Measurements from ENCODE around the gene ZNF518B. TPM values are rescaled to one million over a fixed set of nuclear protein-coding genes. Genes with fewer than 3 reads are reported as not detected.

ZNF518B gene
- total RNA-seq, 1 experiment from 2014 or later = 38.7 TPM

DNA sequence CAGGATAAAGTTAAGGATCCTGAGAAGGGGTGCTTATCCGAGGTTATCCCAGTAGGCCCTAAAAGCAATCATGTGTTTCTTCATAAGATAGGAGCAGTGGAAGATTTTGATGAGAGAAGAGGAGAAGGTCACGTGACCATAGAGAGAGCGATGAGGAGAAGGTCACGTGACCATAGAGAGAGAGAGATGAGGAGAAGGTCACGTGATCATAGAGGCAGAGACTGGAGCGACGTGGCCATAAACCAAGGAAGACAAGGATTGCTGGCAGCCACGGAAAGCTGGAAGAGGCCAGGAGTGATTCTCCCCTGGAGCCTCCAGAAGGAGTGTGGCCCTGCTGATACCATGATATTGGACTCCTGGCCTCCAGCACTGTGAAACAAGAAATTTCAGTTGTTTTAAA, 38.4 kb upstream of the ZNF518B start:
- H4K20me1 ChIP-seq (ENCODE audit: insufficient read depth) = no peaks in the 10 kb centered on the region
- intact Hi-C loops (cut with micrococcal nuclease) = no loop called here
- no peak overlapping the region for H2AFZ ChIP-seq (ENCODE audit: low read depth, low read length, poor library complexity, severe bottlenecking)
- no peak overlapping the region for H3K27ac ChIP-seq (ENCODE audit: low read depth, low read length)
- H3K9ac ChIP-seq (ENCODE audit: low read length) = no peak overlapping the region
- no peaks in the 10 kb centered on the region for H3K9me3 ChIP-seq (ENCODE audit: control insufficient read depth in 1 of 2, insufficient read depth in 1 of 2, low read depth in 1 of 2, low read length in 2 of 2)
- no peaks in the 10 kb centered on the region for H3K36me3 ChIP-seq (ENCODE audit: control insufficient read depth in 1 of 2, insufficient read depth in 2 of 2, low read length in 2 of 2)
- no peaks in the 10 kb centered on the region for H3K4me1 ChIP-seq (ENCODE audit: control insufficient read depth in 1 of 2, insufficient read depth in 2 of 2, low read length in 2 of 2)
- RAD21 ChIA-PET (ENCODE audit: low non-redundant PET in 1 of 2, low total read pairs in 2 of 2, uncharacterized antibody in 2 of 2, unreplicated experiment in 2 of 2) = no interaction called here
- no TSS peak for BruUV-seq (replicated peaks)
- no peak overlapping the region for H3K4me2 ChIP-seq (ENCODE audit: low read length)
- no peak for ATAC-seq
- POLR2A ChIA-PET = no interaction called here
- TF ChIP-seq CEBPB (IDR thresholded peaks at IDR 0.05; ENCODE audit: low read depth) (no peak), ZNF274 (IDR thresholded peaks at IDR 0.05; ENCODE audit: low read depth, low read length) (no peak), SIN3A (IDR thresholded peaks at IDR 0.05; ENCODE audit: low read depth) (no peak)
- no peak overlapping the region for H3K4me3 ChIP-seq (replicated peaks in 1 of 2; ENCODE audit: low read depth in 1 of 2, low read length in 2 of 2)
- CTCF ChIA-PET = no interaction called here
- DNase-seq (ENCODE audit: low read depth, low spot score) = no peak
- no peaks in the 10 kb centered on the region for H3K79me2 ChIP-seq (ENCODE audit: insufficient read depth, low read length)
- H3K9me2 ChIP-seq (ENCODE audit: insufficient read depth) = no peaks in the 10 kb centered on the region
- H3K27me3 ChIP-seq (ENCODE audit: insufficient read depth, low read length) = no peaks in the 10 kb centered on the region

GRCh38 chr4:10492464-10492863, 35.2 kb upstream of the ZNF518B start:
- H4K20me1 ChIP-seq (ENCODE audit: insufficient read depth) = no peaks in the 10 kb centered on the region
- ChIA-PET RAD21 (ENCODE audit: low non-redundant PET in 1 of 2, low total read pairs in 2 of 2, uncharacterized antibody in 2 of 2, unreplicated experiment in 2 of 2) (no interaction called here), POLR2A (no interaction called here), CTCF (no interaction called here)
- no peak overlapping the region for H3K4me3 ChIP-seq (replicated peaks in 1 of 2; ENCODE audit: low read depth in 1 of 2, low read length in 2 of 2)
- no TSS peak for BruUV-seq (replicated peaks)
- no peak overlapping the region for H2AFZ ChIP-seq (ENCODE audit: low read depth, low read length, poor library complexity, severe bottlenecking)
- intact Hi-C loops (cut with micrococcal nuclease) = no loop called here
- no peak overlapping the region for H3K4me2 ChIP-seq (ENCODE audit: low read length)
- H3K36me3 ChIP-seq (ENCODE audit: control insufficient read depth in 1 of 2, insufficient read depth in 2 of 2, low read length in 2 of 2) = no peaks in the 10 kb centered on the region
- H3K79me2 ChIP-seq (ENCODE audit: insufficient read depth, low read length) = no peaks in the 10 kb centered on the region
- H3K9me2 ChIP-seq (ENCODE audit: insufficient read depth) = no peaks in the 10 kb centered on the region
- H3K9ac ChIP-seq (ENCODE audit: low read length) = no peak overlapping the region
- no peaks in the 10 kb centered on the region for H3K9me3 ChIP-seq (ENCODE audit: control insufficient read depth in 1 of 2, insufficient read depth in 1 of 2, low read depth in 1 of 2, low read length in 2 of 2)
- H3K4me1 ChIP-seq (ENCODE audit: control insufficient read depth in 1 of 2, insufficient read depth in 2 of 2, low read length in 2 of 2) = no peaks in the 10 kb centered on the region
- H3K27me3 ChIP-seq (ENCODE audit: insufficient read depth, low read length) = no peaks in the 10 kb centered on the region
- no peak overlapping the region for H3K27ac ChIP-seq (ENCODE audit: low read depth, low read length)
- DNase-seq (ENCODE audit: low read depth, low spot score) = no peak
- no peak for ATAC-seq
- TF ChIP-seq ELF1 (IDR thresholded peaks at IDR 0.05; ENCODE audit: borderline replicate concordance, low read depth) = no peak
- no peak for TF ChIP-seq ATF3 (IDR thresholded peaks at IDR 0.05)
- TF ChIP-seq RAD21 (IDR thresholded peaks at IDR 0.05; ENCODE audit: low read depth) = no peak
- no peak for TF ChIP-seq SIN3A (IDR thresholded peaks at IDR 0.05; ENCODE audit: low read depth)
- no peak for TF ChIP-seq MAX (IDR thresholded peaks at IDR 0.05)
- no peak for TF ChIP-seq ZNF274 (IDR thresholded peaks at IDR 0.05; ENCODE audit: low read depth, low read length)
- no peak for TF ChIP-seq CEBPB (IDR thresholded peaks at IDR 0.05; ENCODE audit: low read depth)
- TF ChIP-seq EGR1 (IDR thresholded peaks at IDR 0.05; ENCODE audit: low read depth) = no peak
- no peak for TF ChIP-seq ZBTB33 (IDR thresholded peaks at IDR 0.05; ENCODE audit: extremely low read depth, insufficient replicate concordance, low read length)
- TF ChIP-seq, protein P1, sequence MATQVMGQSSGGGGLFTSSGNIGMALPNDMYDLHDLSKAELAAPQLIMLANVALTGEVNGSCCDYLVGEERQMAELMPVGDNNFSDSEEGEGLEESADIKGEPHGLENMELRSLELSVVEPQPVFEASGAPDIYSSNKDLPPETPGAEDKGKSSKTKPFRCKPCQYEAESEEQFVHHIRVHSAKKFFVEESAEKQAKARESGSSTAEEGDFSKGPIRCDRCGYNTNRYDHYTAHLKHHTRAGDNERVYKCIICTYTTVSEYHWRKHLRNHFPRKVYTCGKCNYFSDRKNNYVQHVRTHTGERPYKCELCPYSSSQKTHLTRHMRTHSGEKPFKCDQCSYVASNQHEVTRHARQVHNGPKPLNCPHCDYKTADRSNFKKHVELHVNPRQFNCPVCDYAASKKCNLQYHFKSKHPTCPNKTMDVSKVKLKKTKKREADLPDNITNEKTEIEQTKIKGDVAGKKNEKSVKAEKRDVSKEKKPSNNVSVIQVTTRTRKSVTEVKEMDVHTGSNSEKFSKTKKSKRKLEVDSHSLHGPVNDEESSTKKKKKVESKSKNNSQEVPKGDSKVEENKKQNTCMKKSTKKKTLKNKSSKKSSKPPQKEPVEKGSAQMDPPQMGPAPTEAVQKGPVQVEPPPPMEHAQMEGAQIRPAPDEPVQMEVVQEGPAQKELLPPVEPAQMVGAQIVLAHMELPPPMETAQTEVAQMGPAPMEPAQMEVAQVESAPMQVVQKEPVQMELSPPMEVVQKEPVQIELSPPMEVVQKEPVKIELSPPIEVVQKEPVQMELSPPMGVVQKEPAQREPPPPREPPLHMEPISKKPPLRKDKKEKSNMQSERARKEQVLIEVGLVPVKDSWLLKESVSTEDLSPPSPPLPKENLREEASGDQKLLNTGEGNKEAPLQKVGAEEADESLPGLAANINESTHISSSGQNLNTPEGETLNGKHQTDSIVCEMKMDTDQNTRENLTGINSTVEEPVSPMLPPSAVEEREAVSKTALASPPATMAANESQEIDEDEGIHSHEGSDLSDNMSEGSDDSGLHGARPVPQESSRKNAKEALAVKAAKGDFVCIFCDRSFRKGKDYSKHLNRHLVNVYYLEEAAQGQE (IDR thresholded peaks at IDR 0.05; ENCODE audit: low read depth) = no peak
- TF ChIP-seq TCF7L2 (IDR thresholded peaks at IDR 0.05; ENCODE audit: borderline replicate concordance, extremely low read depth, insufficient read depth, insufficient read length) = no peak
- TF ChIP-seq POLR2A (IDR thresholded peaks at IDR 0.05; ENCODE audit: borderline replicate concordance, extremely low read depth, insufficient read depth, insufficient read length) = no peak
